Retinal pigment epithelial cell (primary cell): ENCODE results near the gene ANTXR2.

Source experiments
- DNase-seq: peaks from one replicate; pipeline ENCODE4 v3.0.0-alpha.2; 2010; ENCODE audit warnings: low read depth
- H3K4me3 ChIP-seq: 2 replicates; pipeline ENCODE4 v1.5.1; 2011; ENCODE audit warnings: mild to moderate bottlenecking, low read length, control low read depth, moderate library complexity
- CTCF ChIP-seq: conservative IDR thresholded peaks from 2 replicates; pipeline ENCODE4 v1.5.1; 2011; ENCODE audit warnings: low read depth, low read length, control low read depth, inconsistent platforms

The ANTXR2 gene

DNA sequence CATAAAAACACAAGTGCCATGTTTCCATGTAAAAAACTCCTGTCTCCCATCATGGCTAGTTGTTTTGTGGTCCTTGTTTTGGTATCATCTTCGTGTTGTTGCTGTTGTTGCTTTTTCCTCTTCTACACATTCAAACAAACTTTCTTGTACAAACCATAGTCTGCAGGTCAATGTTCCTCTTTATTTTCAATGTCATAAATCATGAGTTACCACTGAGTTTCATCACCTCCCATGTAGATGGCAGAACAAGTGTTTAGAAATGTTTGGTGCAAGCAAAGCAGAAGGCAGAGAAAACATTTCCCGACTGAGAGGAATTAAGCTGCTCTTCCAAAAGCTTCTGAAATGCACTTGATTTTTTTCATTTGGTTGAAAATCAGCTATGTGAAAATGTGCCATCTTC lies 166.0 kb downstream of the ANTXR2 start:
- no peak for DNase-seq
- TF ChIP-seq CTCF: no peak
- H3K4me3 ChIP-seq: no peak overlapping the region

- DNase-seq: no peak
- TF ChIP-seq CTCF: no peak
- H3K4me3 ChIP-seq: no peak overlapping the region
Observed at GRCh38 chr4:79906303-79906702, 166.7 kb downstream of the ANTXR2 start.

DNA sequence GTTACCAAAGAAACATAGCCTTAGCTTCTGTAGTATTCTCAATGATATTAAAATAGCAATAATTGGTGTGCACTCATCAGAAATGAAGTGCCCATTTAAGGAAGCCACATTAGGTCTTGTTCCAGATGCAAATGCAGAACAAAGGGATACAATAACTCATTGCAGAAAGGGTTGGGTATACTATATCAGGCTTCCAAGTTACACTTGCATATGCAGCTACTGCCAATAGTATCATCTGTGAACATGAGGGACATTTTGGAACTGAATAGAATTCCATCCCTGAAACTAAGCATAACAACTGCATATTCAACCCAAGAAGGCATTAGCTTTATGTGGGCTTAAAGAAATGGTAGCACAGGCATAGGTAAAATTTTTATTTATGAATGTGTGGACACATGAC lies 167.8 kb downstream of the ANTXR2 start:
- no peak overlapping the region for H3K4me3 ChIP-seq
- no peak for DNase-seq
- no peak for TF ChIP-seq CTCF

- H3K4me3 ChIP-seq: no peak overlapping the region
- no peak for TF ChIP-seq CTCF
- DNase-seq: no peak
Observed at GRCh38 chr4:79904331-79904730, 168.7 kb downstream of the ANTXR2 start.

DNA sequence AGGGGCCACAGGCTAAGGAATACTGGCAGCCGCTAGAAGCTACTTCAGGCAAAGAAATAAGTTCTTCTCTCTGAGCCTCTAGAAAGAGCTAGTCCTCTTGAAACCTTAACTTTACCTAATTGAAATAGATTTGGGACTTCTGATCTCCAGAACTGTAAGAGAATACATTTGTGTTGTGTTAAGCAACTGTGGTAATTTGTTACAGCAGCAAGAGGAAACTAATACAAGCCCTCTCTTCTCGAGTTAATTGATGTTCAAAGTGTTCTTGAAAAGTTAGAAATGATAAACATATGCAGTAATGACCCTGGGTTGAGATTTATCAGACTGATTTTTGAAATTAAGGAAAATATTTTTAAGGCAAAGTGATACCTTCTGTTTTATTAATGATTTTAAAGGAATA lies 172.8 kb downstream of the ANTXR2 start:
- H3K4me3 ChIP-seq: no peak overlapping the region
- TF ChIP-seq CTCF: no peak
- DNase-seq: no peak

DNA sequence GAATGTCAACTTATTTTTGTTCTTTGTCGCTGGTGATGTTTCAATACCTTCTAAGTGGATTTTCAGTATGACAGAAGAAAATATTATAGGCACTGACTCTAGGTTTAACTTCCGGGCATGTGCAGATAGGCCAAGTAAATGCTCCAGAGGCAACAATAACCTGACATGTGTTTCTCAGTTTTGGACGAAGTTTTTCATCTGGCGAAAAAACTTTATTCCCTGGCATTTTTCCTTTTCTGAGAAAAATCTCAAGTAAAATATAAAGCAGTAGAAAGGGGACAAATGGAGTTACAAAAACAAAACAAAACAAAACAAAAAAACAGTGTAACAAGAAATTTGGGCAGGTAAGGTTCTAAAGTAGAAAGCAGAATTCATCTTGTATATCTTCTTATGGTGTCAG lies 173.5 kb downstream of the ANTXR2 start:
- TF ChIP-seq CTCF: no peak
- no peak overlapping the region for H3K4me3 ChIP-seq
- DNase-seq: no peak

GRCh38 chr4:79898055-79898454 lies 175.0 kb downstream of the ANTXR2 start:
- no peak for TF ChIP-seq CTCF
- H3K4me3 ChIP-seq: no peak overlapping the region

More at GRCh38 chr4:79898055-79898454, 175.0 kb downstream of the ANTXR2 start:
- DNase-seq: no peak
